ENCODE measurements around the gene KRTAP4-12.
"Not testable (repeated sequence)": the region's sequence is repeated elsewhere in the genome, so short reads cannot be mapped to it uniquely, and the experiment has no call there.

Gene KRTAP4-12

DNA sequence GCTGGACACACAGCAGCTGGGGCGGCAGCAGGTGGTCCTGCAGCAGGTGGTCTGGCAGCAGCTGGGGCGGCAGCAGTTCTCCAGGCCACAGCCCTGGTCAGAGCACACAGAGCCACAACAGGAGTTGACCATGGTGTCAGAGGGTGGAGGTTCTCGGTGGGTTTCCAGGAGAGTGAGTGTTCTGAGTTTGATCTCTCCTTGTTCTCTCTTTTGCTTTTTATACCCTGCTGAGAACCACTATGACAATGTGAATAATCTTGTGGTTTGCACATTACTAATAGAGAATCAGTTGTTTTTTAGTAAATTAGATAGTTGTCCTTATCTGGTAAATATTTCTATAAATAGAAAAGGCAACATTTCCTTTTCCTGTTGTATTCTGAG, at the start of gene KRTAP4-12:
TSS of gene KRTAP4-12 (minus strand) at position 192 of the 381 bp plus-strand sequence. CDS start at position 132, 60 bp downstream.
- not testable (repeated sequence) for DNase-seq

DNA sequence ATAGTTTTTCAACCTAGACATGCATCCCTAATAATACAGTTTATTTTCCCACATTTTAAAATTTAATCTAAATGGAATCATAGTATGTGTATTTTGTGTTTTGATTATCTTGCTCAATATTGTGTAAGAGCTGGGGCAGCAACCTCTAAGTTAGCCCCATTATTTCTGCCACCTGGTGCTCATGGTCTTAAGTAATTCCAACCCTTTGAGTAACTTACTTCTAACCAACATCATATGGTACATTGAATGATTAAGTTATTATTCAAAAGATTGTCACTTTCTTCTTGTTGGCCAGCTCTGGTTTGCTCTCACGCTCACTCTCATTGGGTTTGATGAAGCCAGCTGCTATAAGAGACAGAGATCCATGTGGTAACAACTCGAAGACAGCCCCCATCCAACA, 47.9 kb upstream of the KRTAP4-12 start:
- no peak for DNase-seq

DNA sequence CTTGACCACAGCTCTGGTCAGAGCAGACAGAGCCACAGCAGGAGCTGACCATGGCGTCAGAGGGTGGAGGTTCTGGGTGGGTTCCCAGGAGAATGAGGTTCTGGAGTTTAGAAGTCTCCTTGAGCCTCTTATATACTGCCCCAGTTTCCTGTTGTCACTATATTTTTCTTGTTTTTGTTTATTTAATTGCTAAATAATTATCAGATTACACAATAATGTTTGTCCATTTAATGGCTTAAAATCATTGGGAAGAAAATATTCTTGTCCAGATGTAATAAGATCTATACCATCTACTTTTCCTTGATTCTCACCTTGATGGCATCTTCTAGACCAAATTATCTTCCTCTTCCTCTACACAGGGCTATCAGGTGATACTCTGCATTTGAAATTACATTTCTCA, 44.1 kb upstream of the KRTAP4-12 start, which contains the start of gene KRTAP4-3:
TSS of gene KRTAP4-3 (minus strand) at position 101 of the 400 bp plus-strand sequence. CDS start at position 52, 49 bp downstream.
- DNase-seq: no peak

DNA sequence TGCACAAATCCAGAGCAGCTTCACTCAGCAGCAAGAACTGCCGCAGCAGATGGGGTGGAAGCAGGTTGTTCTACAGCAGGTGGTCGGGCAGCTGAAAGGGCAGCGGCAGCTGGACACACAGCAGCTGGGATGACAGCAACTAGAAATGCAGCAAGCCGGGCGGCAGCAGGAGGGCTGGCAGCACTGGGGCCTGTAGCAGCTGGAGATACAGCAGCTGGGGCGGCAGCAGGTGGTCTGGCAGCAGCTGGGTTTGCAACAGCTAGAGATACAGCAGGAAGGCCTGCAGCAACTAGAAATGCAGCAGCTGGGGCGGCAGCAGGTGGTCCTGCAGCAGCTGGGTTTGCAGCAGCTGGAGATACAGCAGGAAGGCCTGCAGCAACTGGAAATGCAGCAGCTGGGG, 43.6 kb upstream of the KRTAP4-12 start:
- no peak for DNase-seq

DNA sequence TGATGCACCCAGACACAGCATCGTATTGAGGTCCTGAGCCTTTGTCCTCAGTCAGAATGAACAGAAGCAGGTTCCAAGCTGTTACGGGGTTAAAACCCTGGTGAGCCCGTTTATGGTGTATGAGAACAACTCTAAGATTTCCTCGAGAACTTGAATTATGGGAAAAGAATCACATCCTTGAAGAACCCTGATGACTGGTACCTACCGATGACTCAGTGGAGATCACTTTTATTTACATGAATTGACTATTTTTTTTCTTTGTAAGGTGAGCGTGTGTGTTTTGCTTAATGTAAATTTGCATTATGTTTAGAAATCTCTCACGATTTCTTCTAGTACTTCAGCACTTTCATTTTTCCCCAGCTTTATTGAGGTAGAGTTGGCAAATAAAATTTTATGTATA, 39.8 kb upstream of the KRTAP4-12 start:
- DNase-seq: no peak

DNA sequence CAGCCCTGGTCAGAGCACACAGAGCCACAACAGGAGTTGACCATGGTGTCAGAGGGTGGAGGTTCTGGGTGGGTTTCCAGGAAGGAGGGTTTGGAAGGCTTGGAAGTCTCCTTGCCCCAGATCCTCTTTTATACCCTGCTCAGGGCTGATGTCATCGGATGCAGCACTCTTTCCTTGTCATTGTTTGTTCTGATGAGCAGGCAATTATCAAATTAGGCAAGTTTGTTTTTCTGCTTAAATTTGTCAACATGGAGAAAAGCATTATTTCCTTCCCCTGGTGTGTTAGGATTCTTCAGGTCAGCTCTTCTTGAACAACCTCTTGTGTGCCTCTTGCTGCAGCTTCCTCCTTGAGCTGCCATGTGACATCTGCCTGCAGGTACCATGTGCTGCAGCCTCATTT, 36.7 kb upstream of the KRTAP4-12 start, which contains the start of gene KRTAP4-4:
TSS of gene KRTAP4-4 (minus strand) at position 101 of the 400 bp plus-strand sequence. CDS start at position 44, 57 bp downstream.
- DNase-seq: no peak

DNA sequence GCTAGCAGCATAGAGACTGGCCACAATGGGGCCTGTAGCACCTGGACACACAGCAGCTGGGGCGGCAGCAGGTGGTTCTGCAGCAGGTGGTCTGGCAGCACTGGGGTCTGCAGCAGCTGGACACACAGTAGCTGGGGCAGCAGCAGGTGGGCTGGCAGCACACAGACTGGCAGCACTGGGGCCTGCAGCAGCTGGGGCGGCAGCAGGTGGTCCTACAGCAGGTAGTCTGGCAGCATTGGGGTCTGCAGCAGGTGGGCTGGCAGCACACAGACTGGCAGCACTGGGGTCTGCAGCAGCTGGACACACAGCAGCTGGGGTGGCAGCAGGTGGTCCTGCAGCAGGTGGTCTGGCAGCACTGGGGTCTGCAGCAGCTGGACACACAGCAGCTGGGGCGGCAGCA, 36.2 kb upstream of the KRTAP4-12 start:
- DNase-seq: not testable (repeated sequence)

DNA sequence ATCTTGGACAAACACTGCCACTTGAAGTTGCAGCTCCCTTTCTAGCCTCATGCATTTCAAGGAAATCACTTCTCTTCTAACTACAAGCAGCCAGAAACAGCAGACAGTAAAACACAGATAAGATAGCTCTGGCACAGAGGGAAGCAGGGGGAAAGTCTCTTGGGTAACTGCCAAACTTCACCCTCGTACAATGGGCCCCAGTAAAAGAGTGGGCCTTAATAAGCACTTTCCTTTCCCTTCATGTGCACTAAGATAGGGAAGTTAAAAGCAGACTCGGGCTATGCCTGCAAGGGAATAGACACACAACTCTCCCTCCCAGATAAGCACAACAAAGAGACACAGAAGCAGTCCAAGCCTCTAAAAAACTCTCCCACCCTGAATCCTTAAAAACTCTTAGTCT, 29.9 kb upstream of the KRTAP4-12 start:
- no peak for DNase-seq

DNA sequence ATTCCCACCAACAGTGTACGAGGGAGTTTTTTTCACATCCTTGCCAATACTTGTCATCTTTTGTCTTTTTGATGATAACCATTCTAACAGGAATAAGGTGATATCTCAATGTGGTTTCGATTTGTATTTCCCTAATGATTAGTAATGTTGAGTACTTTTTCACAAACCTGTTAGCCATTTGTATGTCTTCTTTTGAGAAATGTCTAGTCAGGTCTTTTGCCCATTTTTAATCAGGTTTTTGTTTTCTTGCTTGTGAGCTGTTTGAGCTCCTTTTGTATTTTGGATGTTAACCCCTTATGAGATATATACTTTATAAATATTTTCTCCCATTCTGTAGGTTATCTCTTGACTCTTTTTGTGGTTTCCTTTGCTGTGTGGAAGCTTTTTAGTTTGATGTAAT, 27.5 kb upstream of the KRTAP4-12 start:
- no peak for DNase-seq

DNA sequence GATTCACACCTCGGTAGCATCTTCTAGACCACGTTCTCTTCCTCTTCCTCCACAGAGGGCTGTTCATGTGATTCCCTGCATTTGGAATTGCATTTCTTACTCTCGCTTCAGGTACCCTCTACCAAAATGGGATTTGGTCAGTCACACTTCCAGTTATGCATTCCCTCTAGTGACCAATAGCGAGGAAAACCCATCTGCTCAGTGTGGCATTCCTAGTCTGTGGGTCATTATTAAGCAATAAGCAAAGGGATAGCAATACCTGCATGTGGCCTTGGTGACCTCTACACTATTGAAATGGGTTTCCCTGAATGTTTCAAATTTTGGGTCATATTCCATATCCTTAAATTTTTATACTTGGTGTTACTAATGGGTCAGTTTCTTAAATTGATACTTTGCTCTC, 26.0 kb upstream of the KRTAP4-12 start:
- no peak for DNase-seq

DNA sequence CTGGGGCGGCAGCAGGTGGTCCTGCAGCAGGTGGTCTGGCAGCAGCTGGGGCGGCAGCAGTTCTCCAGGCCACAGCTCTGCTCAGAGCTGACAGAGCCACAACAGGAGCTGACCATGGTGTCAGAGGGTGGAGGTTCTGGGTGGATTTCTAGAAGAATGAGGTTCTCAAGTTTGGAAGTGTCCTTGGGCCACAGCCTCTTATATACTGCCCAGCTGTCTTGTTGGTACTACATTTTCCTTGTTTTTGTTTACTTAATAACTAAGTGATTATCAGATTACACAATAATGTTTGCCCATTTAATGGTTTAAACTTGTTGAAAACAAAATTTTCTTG, 25.6 kb upstream of the KRTAP4-12 start, which contains the start of gene KRTAP4-5:
TSS of gene KRTAP4-5 (minus strand) at position 174 of the 334 bp plus-strand sequence. CDS start at position 116, 58 bp downstream.
- no peak for DNase-seq

DNA sequence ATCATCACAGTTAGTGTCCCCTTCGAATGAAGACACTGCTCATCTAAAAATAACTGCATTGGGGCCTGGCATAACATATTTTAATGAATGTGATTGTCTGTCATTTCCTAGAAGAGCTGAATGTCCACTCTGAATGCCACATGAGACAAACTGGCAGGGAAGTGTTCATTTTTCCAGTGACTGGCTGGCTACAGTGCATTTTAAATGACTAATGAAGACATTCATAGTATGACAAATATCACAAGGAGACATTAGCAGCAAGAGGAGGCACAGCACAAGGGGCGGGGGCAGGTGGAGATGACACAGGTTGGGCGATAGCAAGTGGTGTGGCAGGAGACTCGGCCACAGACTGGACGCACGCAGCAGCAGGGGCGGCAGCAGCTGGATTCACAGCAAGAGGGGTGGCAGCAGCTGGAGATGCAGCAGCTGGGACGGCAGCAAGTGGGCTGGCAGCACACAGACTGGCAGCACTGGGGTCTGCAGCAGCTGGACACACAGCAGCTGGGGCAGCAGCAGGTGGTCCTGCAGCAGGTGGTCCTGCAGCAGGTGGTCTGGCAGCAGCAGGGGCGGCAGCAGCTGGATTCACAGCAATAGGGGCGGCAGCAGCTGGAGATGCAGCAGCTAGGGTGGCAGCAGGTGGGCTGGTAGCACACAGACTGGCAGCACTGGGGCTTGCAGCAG, 25.1 kb upstream of the KRTAP4-12 start:
- not testable (repeated sequence) for DNase-seq

DNA sequence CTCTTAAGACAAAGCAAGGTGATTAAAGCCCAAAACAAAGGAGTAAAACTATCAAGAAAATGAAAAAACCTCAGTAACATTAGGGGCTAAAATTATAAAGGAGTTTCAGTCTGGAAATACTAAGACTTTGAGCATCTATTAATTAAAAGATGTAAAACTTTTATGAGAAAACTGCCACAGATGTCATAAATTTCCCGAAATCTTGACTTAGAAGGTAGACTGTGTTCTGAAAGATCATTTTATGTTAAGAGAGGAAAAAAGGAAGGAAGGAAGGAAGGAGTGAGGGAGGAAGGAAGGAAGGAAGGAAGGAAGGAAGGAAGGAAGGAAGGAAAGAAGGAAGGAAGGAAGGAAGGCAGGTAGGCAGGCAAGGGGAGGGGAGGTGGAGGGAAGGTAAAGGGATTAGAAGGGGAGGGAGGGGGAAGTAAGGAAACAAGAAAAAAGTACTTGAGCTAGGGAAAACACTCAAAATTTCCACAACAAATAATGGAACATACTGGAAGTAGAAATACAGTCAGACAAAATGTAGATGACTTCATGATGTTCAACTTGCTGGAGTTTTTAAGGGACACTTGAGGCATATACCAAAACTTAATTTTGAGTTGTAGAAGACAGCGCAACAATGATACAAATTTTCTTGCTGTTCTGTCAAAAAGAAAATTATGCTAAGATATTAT, 23.7 kb upstream of the KRTAP4-12 start:
- DNase-seq: no peak

DNA sequence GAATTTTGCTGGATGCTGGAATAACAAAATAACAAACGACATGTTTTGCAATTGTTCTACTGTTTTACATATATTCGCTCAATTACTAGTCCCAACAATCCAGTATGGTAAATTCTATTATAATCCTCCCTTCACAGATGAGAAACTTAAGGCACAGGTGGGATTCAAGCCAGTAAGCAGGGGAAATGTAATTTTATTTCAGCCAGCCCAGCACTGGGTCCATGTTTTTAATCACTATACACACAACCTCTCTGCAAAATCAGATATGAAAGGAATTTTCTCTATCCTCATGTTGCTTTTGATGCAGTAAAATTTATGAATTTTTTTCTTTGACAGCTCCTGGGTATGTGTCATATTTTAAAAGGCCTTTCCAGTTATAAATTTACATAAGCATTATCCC, 21.3 kb upstream of the KRTAP4-12 start:
- DNase-seq: no peak

DNA sequence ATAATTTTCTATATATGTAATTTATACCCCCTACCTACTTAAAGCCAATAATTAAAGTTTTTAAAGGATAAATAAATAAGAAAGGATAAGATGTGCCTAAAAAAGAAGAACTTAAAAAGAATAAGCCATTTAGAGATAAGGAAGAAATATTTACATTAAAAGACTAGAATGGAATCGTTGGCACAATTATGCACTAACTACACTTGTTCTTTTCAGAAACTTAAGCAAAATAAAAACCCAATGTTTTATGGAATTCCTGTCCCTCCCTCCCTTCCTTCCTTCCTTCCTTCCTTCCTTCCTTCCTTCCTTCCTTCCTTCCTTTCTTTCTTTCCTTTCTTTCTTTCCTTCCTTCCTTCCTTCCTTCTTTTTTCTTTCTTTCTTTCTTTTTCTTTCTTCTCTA, 20.9 kb upstream of the KRTAP4-12 start:
- no peak for DNase-seq

DNA sequence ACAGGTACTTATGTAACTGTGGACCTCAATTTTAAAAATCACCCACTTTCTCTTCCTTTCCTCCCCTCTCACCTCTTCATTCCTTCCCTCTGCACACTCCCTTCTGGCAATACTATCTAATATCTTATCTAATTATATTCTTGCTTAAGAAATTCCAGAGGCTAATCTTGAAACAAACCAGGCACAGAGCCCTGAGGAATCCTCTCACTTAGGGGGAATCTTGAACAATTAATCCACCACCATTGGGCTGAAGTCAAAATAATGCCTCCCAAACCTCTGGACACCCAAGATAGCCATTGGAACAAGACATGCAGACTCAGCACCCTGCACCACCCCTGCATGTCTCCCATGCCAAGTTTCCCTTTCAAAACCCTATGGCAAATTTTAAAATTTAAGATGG, 17.4 kb upstream of the KRTAP4-12 start:
- DNase-seq: no peak

DNA sequence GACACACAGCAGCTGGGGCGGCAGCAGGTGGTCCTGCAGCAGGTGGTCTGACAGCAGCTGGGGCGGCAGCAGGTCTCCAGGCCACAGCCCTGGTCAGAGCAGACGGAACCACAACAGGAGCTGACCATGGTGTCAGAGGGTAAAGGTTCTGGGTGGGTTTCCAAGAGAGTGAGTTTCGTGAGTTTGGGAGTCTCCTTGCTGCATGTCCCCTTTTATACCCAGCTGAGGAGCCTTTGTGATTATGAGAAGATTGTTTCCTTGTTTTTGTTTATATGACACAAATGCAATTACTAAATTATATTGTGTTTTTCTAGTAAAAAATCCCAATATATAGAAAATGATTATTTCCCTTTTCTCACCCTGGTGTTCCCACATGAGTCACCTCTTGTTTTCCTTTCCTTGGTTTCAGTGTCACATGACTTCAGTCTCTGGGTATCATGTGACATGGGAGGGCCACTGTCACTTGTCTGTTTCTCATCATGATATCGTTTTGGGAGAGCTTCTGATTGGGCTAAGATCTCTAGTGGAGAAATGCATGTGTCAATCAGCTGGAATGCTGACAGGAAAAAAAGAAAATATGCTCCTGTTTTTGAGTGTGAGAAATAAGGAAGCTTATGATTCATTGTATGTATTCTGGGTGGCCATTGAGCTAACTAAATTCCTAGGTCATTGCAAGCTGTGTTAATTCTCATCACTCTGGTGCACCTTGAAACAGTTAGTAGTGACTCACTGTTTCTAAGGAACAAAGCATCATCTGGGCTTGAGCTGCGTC, 16.6 kb upstream of the KRTAP4-12 start, which contains the start of gene KRTAP4-6:
TSS of gene KRTAP4-6 (minus strand) at position 185 of the 772 bp plus-strand sequence. CDS start at position 128, 57 bp downstream.
- DNase-seq: no peak

DNA sequence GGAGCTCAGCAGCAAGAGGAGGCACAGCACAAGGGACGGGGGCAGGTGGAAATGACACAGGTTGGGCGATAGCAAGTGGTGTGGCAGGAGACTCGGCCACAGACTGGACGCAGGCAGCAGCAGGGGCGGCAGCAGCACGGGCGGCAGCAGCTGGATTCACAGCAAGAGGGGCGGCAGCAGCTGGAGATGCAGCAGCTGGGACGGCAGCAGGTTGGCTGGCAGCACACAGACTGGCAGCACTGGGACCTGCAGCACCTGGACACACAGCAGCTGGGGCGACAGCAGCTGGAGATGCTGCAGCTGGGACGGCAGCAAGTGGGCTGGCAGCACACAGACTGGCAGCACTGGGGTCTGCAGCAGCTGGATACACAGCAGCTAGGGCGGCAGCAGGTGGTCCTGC, 15.9 kb upstream of the KRTAP4-12 start:
- DNase-seq: not testable (repeated sequence)

DNA sequence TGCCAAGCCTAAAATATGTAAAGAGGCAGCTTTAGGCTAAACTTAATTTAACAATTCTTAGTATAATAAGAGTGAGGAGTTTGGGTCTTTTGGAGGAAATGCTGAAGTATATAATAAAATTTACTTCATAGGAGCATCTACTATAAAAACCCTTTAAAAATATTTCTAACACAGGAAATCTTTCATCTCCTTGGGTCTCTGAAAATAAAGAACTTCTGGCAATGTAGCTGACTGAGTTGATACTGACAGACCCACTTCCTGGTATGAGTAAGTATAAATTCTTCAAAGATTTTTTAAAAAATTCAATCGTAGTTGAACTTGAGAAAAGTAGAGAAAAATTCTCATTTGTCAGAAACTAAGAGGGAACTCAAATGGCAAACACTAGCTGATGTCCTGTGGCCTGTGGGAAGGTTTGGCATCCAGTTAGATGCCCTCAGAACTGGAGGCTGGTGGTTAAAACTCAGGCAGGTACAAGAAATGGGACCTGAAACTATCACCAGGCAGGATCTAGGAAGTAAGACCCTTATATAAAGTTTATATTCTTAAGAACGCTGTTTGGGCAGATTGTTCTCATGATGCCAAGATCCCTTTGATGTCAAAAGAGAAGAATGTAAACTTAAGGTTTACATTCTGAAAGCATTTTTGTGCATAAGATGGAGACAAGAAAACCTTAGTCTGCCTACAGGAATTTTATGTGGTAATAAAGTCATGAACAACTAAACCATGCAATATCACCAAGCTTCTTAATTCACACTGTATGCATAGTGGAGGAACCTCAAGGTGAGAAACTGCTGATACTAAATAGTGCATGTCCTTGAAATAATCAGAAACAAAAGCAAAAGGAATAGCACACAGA, 10.1 kb upstream of the KRTAP4-12 start:
- DNase-seq: no peak

DNA sequence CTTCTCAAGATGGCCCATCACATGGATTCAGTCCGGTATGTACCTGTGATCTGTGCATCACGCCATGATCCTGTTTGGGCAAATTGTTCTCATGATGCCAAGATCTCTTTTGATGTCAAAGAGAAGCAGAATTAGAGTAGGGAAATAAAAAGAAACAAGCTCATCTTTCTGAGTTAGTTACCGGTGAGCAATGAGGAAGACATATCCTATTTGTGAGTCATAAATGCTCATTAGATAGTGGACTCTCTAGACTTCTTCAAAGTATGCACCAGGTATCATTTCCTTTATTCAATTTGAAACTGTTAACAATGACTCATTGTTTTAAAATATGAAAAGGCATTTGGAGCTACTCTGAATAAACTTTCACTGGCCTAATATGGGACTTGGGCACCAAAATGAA, 8.0 kb upstream of the KRTAP4-12 start:
- no peak for DNase-seq

DNA sequence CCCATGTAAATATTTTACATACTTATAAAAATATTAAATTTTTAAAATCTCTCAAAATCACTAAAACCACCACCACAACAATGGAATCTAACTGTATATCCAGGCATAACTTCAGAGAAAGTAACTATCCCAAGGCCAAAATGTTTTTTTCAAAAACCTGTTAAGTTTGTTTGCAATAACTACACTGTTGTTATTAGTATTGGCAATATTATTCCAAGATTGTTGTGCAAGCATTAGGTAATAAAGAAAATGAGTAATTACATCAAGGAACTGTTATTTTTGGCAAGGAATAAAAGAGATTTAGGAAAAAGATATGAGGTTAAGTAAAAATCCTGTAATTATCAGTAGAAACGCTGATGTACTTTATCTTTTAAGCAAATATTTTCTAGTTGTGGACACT, 3.4 kb upstream of the KRTAP4-12 start:
- no peak for DNase-seq

DNA sequence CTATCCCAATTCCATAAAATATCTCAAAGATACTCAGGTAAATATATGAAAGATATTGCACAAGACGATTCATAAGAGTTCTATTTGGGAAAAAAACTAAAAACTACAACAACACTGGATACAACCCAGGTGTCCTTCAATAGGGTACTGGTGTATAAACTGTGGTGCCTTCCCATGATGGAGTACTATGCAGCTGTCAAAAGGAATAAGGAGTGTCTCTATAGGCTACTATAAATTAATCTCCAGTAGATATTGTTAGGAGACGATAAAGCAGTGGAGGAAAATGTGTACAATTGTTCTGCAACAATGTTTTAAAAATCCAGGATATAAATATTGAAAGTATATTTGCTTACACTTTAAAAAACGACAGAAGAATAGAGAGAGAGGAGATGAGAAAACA, 2.4 kb upstream of the KRTAP4-12 start:
- DNase-seq: no peak

DNA sequence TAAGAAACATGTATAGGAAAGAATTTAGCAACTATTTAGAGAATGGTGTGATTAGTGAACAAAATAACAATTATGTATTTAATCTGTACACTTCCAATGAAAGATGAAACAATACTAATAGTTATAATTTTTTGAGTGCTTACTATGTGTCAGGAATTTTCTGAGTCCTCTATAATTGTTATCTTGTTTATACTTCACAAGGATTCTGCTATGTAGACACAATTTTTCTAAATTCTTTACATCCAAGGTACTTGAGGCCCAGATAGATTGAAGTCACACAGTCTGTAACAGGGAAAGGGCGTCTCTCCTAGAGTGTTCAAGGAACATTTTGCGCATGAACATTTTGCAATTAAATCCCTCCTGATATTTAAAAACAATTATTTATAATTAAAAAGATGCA, 1.1 kb upstream of the KRTAP4-12 start:
- DNase-seq: no peak
